ENCODE measurements around the gene ELAC1. TPM values are rescaled to one million over a fixed set of nuclear protein-coding genes. Genes with fewer than 3 reads are reported as not detected.

Gene ELAC1
- total and polyA plus RNA-seq, 5 donors: 4.9 to 8.6 (median 5.6) TPM

GRCh38 chr18:51021226-51021965 lies 53.6 kb downstream of the ELAC1 start:
- Histone ChIP-seq H3K4me3 (ENCODE audit: low read length) (no peak overlapping the region), H3K27ac (ENCODE audit: low read length) (no peak overlapping the region), H3K9me3 (ENCODE audit: control insufficient read depth, low read length) (no peaks in the 10 kb centered on the region), H3K4me1 (ENCODE audit: control insufficient read depth, insufficient read depth, low read length) (no peaks in the 10 kb centered on the region), H3K27me3 (ENCODE audit: control insufficient read depth, insufficient read depth) (no peaks in the 10 kb centered on the region)
- DNase-seq (no peak), ATAC-seq (no peak)
- 92% methylated on average over 5 of the region's 5 CpGs for WGBS
- intact Hi-C loops (cut with DNase I): loop anchor here in 1 of 4 donors (10.0 kb wide), 1 partner anchor 47 kb away; no protein-coding TSS in a partner anchor

GRCh38 chr18:51025512-51025911 lies 57.7 kb downstream of the ELAC1 start:
- Histone ChIP-seq H3K27ac (ENCODE audit: low read length) (no peak overlapping the region), H3K4me1 (ENCODE audit: control insufficient read depth, insufficient read depth, low read length) (peaks cover 6% of the 10 kb centered on the region), H3K9me3 (ENCODE audit: control insufficient read depth, low read length) (no peaks in the 10 kb centered on the region), H3K4me3 (ENCODE audit: low read length) (no peak overlapping the region), H3K27me3 (ENCODE audit: control insufficient read depth, insufficient read depth) (no peaks in the 10 kb centered on the region)
- 80% methylated on average over 2 of the region's 2 CpGs for WGBS
- ATAC-seq: no peak
- intact Hi-C loops (cut with DNase I): loop anchor here in 1 of 4 donors (10.0 kb wide), 1 partner anchor 51 kb away; no protein-coding TSS in a partner anchor
- DNase-seq: no peak

DNA sequence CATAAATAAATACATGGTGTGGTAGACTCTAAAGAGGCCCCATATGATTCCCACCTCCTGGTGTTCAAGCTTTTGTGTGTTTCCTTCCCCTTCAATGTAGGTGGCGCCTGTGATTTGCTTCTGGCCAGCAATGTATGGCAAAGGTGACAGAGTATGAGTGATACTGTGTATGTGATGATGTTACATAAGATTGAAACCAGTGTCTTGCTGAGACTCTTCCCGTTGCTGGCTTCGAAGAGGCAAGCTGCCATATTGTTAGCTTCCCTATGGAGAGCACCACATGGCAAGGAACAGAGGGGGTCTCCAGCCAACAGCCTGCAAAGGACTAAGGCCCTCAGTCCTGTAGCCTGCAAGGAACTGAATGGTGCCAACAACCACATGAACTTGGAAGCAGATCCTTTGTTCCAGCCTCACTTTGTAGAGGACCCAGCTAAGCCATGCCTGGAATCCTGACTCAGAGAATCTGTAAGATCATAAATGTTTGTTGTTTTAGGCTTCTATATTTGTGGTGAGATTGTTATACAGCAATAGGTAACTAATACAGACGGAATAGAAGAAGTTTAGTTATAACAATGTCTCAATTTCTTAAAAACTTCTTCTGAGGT lies 60.5 kb downstream of the ELAC1 start:
- Histone ChIP-seq H3K4me3 (ENCODE audit: low read length) (no peak overlapping the region), H3K4me1 (ENCODE audit: control insufficient read depth, insufficient read depth, low read length) (peaks cover 6% of the 10 kb centered on the region), H3K27me3 (ENCODE audit: control insufficient read depth, insufficient read depth) (no peaks in the 10 kb centered on the region), H3K9me3 (ENCODE audit: control insufficient read depth, low read length) (no peaks in the 10 kb centered on the region), H3K27ac (ENCODE audit: low read length) (no peak overlapping the region)
- ATAC-seq: no peak
- no peak for DNase-seq
- 84% methylated on average over 4 of the region's 4 CpGs for WGBS
- intact Hi-C loops (cut with DNase I): loop anchor here in 1 of 4 donors (10.0 kb wide), 1 partner anchor 54 kb away; no protein-coding TSS in a partner anchor

- DNase-seq: peak in 1 of 3 donors; percentile 32
- Histone ChIP-seq H3K9me3 (ENCODE audit: control insufficient read depth, low read length) (no peaks in the 10 kb centered on the region), H3K4me3 (ENCODE audit: low read length) (peak overlapping the region; percentile 84), H3K27me3 (ENCODE audit: control insufficient read depth, insufficient read depth) (no peaks in the 10 kb centered on the region), H3K4me1 (ENCODE audit: control insufficient read depth, insufficient read depth, low read length) (peaks cover 6% of the 10 kb centered on the region), H3K27ac (ENCODE audit: low read length) (peak overlapping the region; percentile 99)
- intact Hi-C loops (cut with DNase I): loop anchor here in 1 of 4 donors (10.0 kb wide), 1 partner anchor 55 kb away; no protein-coding TSS in a partner anchor
- ATAC-seq: no peak
- WGBS: 9% methylated on average over 10 of the region's 10 CpGs
Observed at GRCh38 chr18:51029378-51029693, 61.5 kb downstream of the ELAC1 start.

- Histone ChIP-seq H3K4me3 (ENCODE audit: low read length) (peak within 1 kb of the TSS; percentile 84), H3K27ac (ENCODE audit: low read length) (peak within 1 kb of the TSS; percentile 99), H3K4me1 (ENCODE audit: control insufficient read depth, insufficient read depth, low read length) (peaks cover 6% of the 10 kb centered on the region), H3K9me3 (ENCODE audit: control insufficient read depth, low read length) (no peaks in the 10 kb centered on the region), H3K27me3 (ENCODE audit: control insufficient read depth, insufficient read depth) (no peaks in the 10 kb centered on the region)
- peak; percentile 97 to 98 for ATAC-seq
- DNase-seq: peak; percentile 96 to 99 (median 98)
- intact Hi-C loops (cut with DNase I): loop anchor here in 1 of 4 donors (10.0 kb wide), 2 partner anchors 55 to 205 kb away; partner anchors contain the start of gene MRO
- WGBS: under 1% methylated on average over 79 of the region's 79 CpGs
Observed at GRCh38 chr18:51029694-51030536, 62.1 kb downstream of the ELAC1 start, which contains the start of gene SMAD4. Gene SMAD4 (plus strand): TSS chr18:51030213. CDS start chr18:51047047, 16,834 bp downstream.

GRCh38 chr18:51030537-51031258 lies 62.9 kb downstream of the ELAC1 start:
- intact Hi-C loops (cut with DNase I): loop anchor here in 1 of 4 donors (10.0 kb wide), 1 partner anchor 206 kb away; the partner anchor contains the start of gene MRO
- ATAC-seq: peak; percentile 81 to 84

DNA sequence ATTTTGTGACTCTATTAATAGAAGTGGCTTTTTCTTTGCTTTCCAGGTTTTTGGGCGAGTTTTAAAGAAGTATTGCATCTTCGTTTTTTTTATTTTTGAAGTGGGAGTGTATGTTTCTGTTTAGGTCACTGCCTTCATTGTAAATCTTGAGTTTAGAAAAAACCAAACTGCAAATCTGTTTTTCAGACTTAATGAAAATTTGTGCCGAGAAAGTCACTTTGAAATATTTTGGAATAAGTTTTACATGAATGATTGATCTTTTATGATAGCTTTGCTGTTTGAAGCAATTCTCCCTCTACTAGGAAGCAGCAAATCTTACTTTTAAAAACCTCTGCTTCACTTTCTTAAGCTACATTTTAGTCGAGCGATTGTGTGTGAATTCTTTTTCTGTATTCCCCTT lies 64.4 kb downstream of the ELAC1 start:
- no peak for ATAC-seq
- no peaks in the 10 kb centered on the region for H3K27me3 ChIP-seq (ENCODE audit: control insufficient read depth, insufficient read depth)
- peak overlapping the region; percentile 29 for H3K4me3 ChIP-seq (ENCODE audit: low read length)
- DNase-seq: no peak
- 19% methylated on average over 5 of the region's 5 CpGs for whole genome bisulfite sequencing
- H3K27ac ChIP-seq (ENCODE audit: low read length): no peak overlapping the region
- H3K4me1 ChIP-seq (ENCODE audit: control insufficient read depth, insufficient read depth, low read length): peaks cover 12% of the 10 kb centered on the region
- intact Hi-C loops (cut with DNase I): loop anchor here in 1 of 4 donors (10.0 kb wide), 1 partner anchor 207 kb away; the partner anchor contains the start of gene MRO
- no peaks in the 10 kb centered on the region for H3K9me3 ChIP-seq (ENCODE audit: control insufficient read depth, low read length)

More at GRCh38 chr18:51030537-51031258, 62.9 kb downstream of the ELAC1 start:
- under 1% methylated on average over 66 of the region's 66 CpGs for WGBS
- Histone ChIP-seq H3K9me3 (ENCODE audit: control insufficient read depth, low read length) (no peaks in the 10 kb centered on the region), H3K27ac (ENCODE audit: low read length) (peak overlapping the region; percentile 99), H3K27me3 (ENCODE audit: control insufficient read depth, insufficient read depth) (no peaks in the 10 kb centered on the region), H3K4me1 (ENCODE audit: control insufficient read depth, insufficient read depth, low read length) (peaks cover 8% of the 10 kb centered on the region), H3K4me3 (ENCODE audit: low read length) (peak overlapping the region; percentile 84)
- DNase-seq: peak; percentile 71 to 90 (median 90)

DNA sequence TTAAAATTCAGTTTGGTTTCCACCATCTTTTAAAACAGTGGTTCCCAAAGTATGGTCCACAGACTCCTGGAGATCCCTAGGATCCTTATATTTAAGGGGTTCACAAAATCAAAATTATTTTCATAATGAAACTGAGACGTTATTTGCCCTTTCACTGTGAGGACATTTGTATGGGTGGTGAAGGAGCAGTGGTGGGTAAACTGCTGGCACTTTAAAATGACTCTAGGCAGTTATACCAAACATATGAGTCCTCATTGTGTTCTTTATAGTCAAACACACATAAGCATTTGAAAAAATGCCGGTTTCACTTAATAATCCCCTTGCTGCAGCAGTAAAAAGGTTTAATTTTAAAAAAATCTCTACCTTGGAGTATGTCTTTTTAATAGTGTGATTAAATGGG lies 69.4 kb downstream of the ELAC1 start:
- 57% methylated on average over 2 of the region's 2 CpGs for WGBS
- peaks cover 13% of the 10 kb centered on the region for H3K4me1 ChIP-seq (ENCODE audit: control insufficient read depth, insufficient read depth, low read length)
- intact Hi-C loops (cut with DNase I): loop anchor here in 1 of 4 donors (10.0 kb wide), 1 partner anchor 212 kb away; the partner anchor contains the start of gene MRO

More for the DNA sequence above, 69.4 kb downstream of the ELAC1 start:
- Histone ChIP-seq H3K27me3 (ENCODE audit: control insufficient read depth, insufficient read depth) (no peaks in the 10 kb centered on the region), H3K27ac (ENCODE audit: low read length) (no peak overlapping the region), H3K4me3 (ENCODE audit: low read length) (no peak overlapping the region), H3K9me3 (ENCODE audit: control insufficient read depth, low read length) (no peaks in the 10 kb centered on the region)
- ATAC-seq: no peak
- DNase-seq: no peak
